Measurements from ENCODE around the gene ATP2C2.

The ATP2C2 gene

DNA sequence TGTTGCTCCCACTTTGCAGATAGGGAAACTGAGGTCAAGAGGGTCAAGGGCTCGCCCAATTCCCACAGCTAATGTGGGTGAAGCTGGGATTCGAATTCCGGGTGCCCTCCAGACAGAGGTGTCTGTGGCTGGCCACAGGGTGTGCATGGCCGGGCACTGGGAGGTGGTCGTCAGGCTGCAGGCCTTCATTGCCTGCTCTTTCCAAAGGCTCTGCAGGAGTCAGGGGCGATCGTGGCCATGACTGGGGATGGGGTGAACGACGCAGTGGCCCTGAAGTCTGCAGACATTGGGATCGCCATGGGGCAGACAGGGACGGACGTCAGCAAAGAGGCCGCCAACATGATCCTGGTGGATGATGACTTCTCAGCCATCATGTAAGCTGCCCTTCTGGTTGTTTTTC lies 86.3 kb downstream of the ATP2C2 start:
- no peak overlapping the region for H3K4me3 ChIP-seq (ENCODE audit: low read depth, low read length)
- H3K9me3 ChIP-seq (ENCODE audit: control insufficient read depth, insufficient read depth, low read length): no peaks in the 10 kb centered on the region
- H3K36me3 ChIP-seq (ENCODE audit: control insufficient read depth, insufficient read depth, low read length): no peaks in the 10 kb centered on the region
- no peak overlapping the region for H3K27ac ChIP-seq (ENCODE audit: low read depth, low read length)
- no peaks in the 10 kb centered on the region for H3K27me3 ChIP-seq (ENCODE audit: control insufficient read depth, insufficient read depth, low read length)
- no peak overlapping the region for H3K9ac ChIP-seq (ENCODE audit: low read depth, low read length)
- H3K4me1 ChIP-seq (ENCODE audit: control insufficient read depth, insufficient read depth, low read length): no peaks in the 10 kb centered on the region

DNA sequence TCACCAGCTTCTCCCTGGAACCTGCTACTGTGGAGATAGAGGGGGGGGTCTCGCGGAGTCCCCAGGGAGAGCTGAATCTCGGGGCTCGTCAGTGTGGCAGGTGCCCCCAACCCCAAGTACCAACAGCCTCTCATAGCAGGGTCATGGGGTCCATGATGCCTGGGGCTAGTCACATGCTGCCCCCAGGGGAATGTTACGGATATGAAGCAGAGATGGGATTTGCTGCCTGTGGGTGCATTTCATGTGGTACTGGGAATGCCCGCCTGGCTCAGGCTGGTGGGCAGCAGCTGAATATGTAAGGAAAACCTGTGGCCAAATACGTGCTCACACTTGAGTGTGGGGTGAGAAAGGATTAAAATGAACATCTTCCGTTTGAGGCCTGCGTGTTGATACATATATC lies 86.7 kb downstream of the ATP2C2 start:
- Histone ChIP-seq H3K4me1 (ENCODE audit: control insufficient read depth, insufficient read depth, low read length) (no peaks in the 10 kb centered on the region), H3K9me3 (ENCODE audit: control insufficient read depth, insufficient read depth, low read length) (no peaks in the 10 kb centered on the region), H3K4me3 (ENCODE audit: low read depth, low read length) (no peak overlapping the region), H3K9ac (ENCODE audit: low read depth, low read length) (no peak overlapping the region), H3K27ac (ENCODE audit: low read depth, low read length) (no peak overlapping the region), H3K36me3 (ENCODE audit: control insufficient read depth, insufficient read depth, low read length) (no peaks in the 10 kb centered on the region), H3K27me3 (ENCODE audit: control insufficient read depth, insufficient read depth, low read length) (no peaks in the 10 kb centered on the region)

DNA sequence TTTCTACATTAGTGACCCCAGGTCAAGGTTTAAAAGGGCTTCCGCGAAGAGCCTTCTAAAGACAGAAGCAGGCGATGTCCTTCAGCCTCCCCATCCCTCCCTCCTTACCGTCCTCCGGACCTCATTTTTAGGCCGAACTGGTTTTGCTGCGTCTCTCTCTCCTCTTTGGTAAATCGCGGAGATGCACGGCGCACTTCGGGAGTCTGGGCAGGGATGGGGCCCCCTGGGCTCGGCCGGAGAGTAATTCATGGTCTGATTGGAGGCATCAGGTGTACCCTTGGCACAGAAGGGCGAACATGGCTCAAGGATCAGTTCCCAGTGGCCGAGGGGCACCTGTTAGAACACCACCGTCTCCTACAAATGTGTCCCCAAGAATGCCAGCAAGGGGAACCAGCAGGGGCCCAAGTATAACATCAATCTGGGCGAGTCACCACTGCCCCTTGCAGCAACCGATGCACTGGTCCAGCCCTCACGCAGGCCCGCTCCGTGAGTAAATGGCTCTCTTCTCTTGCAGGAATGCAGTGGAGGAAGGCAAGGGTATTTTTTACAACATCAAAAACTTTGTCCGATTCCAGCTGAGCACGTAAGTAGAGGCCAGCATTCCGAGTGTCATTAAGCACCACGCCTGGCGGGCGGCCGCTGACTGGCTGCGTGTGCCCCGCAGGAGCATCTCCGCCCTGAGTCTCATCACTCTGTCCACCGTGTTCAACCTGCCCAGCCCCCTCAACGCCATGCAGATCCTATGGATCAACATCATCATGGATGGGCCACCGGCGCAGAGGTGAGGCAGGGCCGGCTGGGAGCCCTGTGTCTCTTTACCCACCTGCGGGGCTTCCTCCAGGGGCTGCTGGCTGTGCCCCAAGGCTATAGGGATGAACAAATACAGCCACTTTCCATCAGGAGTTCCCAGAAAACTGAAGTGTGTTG lies 90.5 kb downstream of the ATP2C2 start:
- H3K27ac ChIP-seq (ENCODE audit: low read depth, low read length): no peak overlapping the region
- no peaks in the 10 kb centered on the region for H3K9me3 ChIP-seq (ENCODE audit: control insufficient read depth, insufficient read depth, low read length)
- H3K9ac ChIP-seq (ENCODE audit: low read depth, low read length): no peak overlapping the region

DNA sequence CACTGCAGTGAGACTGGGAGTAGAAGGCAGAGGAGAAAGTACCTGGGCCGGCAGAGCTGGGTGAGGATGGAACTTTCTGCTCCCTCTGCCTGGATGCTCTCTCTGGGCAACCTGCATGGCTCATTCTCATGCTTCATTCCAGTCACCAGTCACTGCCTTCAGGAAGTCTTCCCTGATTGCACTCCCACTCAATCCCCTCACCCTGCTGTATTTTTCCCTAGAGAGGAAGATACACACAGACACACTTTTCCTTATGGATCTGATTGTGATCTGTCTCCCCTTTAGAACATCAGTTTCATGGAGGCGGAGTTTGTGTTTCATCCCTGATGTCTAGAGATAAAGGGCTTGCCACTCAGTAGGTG lies 91.2 kb downstream of the ATP2C2 start:
- no peak overlapping the region for H3K4me3 ChIP-seq (ENCODE audit: low read depth, low read length)
- no peak overlapping the region for H3K9ac ChIP-seq (ENCODE audit: low read depth, low read length)
- H3K36me3 ChIP-seq (ENCODE audit: control insufficient read depth, insufficient read depth, low read length): no peaks in the 10 kb centered on the region
- H3K9me3 ChIP-seq (ENCODE audit: control insufficient read depth, insufficient read depth, low read length): no peaks in the 10 kb centered on the region
- H3K27me3 ChIP-seq (ENCODE audit: control insufficient read depth, insufficient read depth, low read length): no peaks in the 10 kb centered on the region
- no peak overlapping the region for H3K27ac ChIP-seq (ENCODE audit: low read depth, low read length)
- no peaks in the 10 kb centered on the region for H3K4me1 ChIP-seq (ENCODE audit: control insufficient read depth, insufficient read depth, low read length)

More for the DNA sequence above, 90.5 kb downstream of the ATP2C2 start:
- H3K4me1 ChIP-seq (ENCODE audit: control insufficient read depth, insufficient read depth, low read length): no peaks in the 10 kb centered on the region
- no peaks in the 10 kb centered on the region for H3K27me3 ChIP-seq (ENCODE audit: control insufficient read depth, insufficient read depth, low read length)
- no peak overlapping the region for H3K4me3 ChIP-seq (ENCODE audit: low read depth, low read length)
- no peaks in the 10 kb centered on the region for H3K36me3 ChIP-seq (ENCODE audit: control insufficient read depth, insufficient read depth, low read length)

DNA sequence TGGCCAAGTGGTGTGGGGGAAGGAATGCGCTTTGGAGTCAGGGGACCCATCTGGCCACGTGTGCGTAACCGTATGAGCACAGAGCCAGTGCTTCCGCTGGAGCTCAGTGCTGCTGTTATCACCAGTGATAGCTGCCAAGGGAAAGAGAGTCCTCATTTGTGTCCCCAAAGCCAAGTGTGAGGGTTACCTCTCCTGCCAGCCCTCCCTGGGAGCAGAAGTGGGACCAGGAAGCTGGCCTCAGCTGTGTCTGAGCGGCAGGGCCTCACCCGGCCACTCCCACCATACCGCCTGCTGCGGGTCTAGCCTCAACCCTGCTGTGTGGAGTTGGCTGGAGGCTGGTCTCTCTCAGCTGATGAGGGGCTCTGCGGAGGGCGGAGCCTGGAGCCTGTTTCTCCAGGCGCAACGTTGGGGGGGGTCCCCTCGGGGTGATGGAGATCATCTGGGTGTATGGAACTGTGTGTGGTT lies 91.6 kb downstream of the ATP2C2 start:
- Histone ChIP-seq H3K36me3 (ENCODE audit: control insufficient read depth, insufficient read depth, low read length) (no peaks in the 10 kb centered on the region), H3K27me3 (ENCODE audit: control insufficient read depth, insufficient read depth, low read length) (no peaks in the 10 kb centered on the region), H3K27ac (ENCODE audit: low read depth, low read length) (no peak overlapping the region), H3K4me1 (ENCODE audit: control insufficient read depth, insufficient read depth, low read length) (no peaks in the 10 kb centered on the region), H3K9me3 (ENCODE audit: control insufficient read depth, insufficient read depth, low read length) (no peaks in the 10 kb centered on the region), H3K4me3 (ENCODE audit: low read depth, low read length) (no peak overlapping the region), H3K9ac (ENCODE audit: low read depth, low read length) (no peak overlapping the region)

DNA sequence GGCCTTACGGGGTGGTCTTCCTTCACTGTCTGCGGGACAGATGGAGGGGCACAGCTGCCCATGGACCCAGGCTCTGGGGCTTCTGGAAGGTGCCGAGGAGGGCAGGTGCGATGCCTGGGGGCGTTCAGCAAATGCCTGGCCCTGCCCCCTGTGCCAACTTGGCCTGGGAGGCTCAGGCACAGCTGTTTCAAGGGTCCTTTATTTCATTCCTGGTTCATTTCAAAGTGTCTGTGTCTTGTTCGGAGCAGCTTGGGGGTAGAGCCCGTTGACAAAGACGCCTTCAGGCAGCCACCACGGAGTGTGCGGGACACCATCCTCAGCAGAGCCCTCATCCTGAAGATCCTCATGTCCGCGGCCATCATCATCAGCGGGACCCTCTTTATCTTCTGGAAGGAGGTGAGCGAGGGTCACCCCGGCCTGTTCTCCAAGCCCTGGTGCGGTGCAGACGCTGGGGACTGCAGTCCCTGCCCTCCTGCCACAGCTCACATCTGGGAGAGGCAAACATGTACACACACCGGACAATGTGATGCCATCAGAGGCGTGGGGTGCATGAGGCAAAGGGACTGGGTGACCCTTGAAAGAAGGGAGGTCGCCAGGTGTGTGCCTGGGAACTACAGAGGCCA lies 92.2 kb downstream of the ATP2C2 start:
- no peaks in the 10 kb centered on the region for H3K27me3 ChIP-seq (ENCODE audit: control insufficient read depth, insufficient read depth, low read length)
- no peaks in the 10 kb centered on the region for H3K9me3 ChIP-seq (ENCODE audit: control insufficient read depth, insufficient read depth, low read length)
- H3K36me3 ChIP-seq (ENCODE audit: control insufficient read depth, insufficient read depth, low read length): no peaks in the 10 kb centered on the region
- H3K4me3 ChIP-seq (ENCODE audit: low read depth, low read length): no peak overlapping the region
- no peak overlapping the region for H3K9ac ChIP-seq (ENCODE audit: low read depth, low read length)
- H3K4me1 ChIP-seq (ENCODE audit: control insufficient read depth, insufficient read depth, low read length): no peaks in the 10 kb centered on the region
- H3K27ac ChIP-seq (ENCODE audit: low read depth, low read length): no peak overlapping the region

DNA sequence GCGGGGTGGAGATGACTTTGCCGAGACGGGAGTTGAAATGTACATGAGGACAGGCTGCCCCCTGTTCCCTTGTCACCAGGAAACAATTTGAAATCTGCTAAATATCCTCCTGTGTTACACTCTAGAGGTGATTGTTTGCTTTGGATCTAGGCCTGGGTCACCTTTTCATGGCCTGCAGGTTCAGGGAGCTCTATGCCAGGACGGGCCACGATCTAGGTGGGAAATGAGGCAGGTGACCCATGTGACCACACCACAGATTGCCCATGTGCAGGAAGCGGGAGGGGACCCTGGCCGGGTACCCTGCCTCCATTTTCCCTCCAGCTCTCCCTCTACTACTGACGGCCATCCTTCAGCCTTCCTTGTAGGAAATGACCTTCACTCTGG lies 92.7 kb downstream of the ATP2C2 start:
- H3K36me3 ChIP-seq (ENCODE audit: control insufficient read depth, insufficient read depth, low read length): no peaks in the 10 kb centered on the region
- H3K4me3 ChIP-seq (ENCODE audit: low read depth, low read length): no peak overlapping the region
- no peak overlapping the region for H3K27ac ChIP-seq (ENCODE audit: low read depth, low read length)
- no peaks in the 10 kb centered on the region for H3K27me3 ChIP-seq (ENCODE audit: control insufficient read depth, insufficient read depth, low read length)
- H3K4me1 ChIP-seq (ENCODE audit: control insufficient read depth, insufficient read depth, low read length): no peaks in the 10 kb centered on the region
- H3K9ac ChIP-seq (ENCODE audit: low read depth, low read length): no peak overlapping the region
- no peaks in the 10 kb centered on the region for H3K9me3 ChIP-seq (ENCODE audit: control insufficient read depth, insufficient read depth, low read length)

DNA sequence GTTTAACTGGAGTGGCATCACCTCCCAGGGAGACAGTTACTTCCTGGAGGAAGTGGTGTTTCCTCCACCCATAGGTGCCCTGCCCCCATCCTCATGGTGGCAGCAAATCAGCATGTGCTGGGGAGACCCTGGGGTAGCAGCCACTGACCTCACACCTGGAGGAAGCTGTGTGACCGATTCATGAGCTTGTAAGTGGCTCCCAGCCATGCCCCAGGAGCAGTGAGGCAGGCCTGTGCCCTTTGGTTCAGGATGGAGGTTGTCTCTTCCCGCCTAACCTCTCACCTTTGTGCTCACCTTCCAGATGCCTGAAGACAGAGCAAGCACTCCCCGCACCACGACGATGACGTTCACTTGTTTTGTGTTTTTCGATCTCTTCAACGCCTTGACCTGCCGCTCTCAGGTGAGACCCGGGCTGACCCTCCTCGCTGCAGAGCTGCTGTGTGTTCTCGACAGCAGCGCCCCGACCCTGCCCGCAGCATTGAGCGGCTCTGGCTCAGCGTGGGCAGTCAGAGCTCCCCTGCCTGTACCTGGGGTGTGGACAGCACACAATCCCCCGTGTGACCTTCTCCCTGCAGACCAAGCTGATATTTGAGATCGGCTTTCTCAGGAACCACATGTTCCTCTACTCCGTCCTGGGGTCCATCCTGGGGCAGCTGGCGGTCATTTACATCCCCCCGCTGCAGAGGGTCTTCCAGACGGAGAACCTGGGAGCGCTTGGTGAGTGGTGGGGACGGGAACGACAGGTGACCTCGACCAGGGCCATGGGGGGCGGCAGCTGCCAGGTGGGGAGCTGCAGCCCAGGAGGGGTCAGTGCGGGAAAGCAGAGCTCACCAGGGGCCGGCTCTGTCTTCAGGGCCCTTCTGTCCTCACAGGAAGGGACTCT lies 93.3 kb downstream of the ATP2C2 start:
- Histone ChIP-seq H3K9ac (ENCODE audit: low read depth, low read length) (no peak overlapping the region), H3K4me3 (ENCODE audit: low read depth, low read length) (no peak overlapping the region), H3K27ac (ENCODE audit: low read depth, low read length) (no peak overlapping the region), H3K27me3 (ENCODE audit: control insufficient read depth, insufficient read depth, low read length) (no peaks in the 10 kb centered on the region), H3K36me3 (ENCODE audit: control insufficient read depth, insufficient read depth, low read length) (no peaks in the 10 kb centered on the region), H3K9me3 (ENCODE audit: control insufficient read depth, insufficient read depth, low read length) (no peaks in the 10 kb centered on the region), H3K4me1 (ENCODE audit: control insufficient read depth, insufficient read depth, low read length) (no peaks in the 10 kb centered on the region)

DNA sequence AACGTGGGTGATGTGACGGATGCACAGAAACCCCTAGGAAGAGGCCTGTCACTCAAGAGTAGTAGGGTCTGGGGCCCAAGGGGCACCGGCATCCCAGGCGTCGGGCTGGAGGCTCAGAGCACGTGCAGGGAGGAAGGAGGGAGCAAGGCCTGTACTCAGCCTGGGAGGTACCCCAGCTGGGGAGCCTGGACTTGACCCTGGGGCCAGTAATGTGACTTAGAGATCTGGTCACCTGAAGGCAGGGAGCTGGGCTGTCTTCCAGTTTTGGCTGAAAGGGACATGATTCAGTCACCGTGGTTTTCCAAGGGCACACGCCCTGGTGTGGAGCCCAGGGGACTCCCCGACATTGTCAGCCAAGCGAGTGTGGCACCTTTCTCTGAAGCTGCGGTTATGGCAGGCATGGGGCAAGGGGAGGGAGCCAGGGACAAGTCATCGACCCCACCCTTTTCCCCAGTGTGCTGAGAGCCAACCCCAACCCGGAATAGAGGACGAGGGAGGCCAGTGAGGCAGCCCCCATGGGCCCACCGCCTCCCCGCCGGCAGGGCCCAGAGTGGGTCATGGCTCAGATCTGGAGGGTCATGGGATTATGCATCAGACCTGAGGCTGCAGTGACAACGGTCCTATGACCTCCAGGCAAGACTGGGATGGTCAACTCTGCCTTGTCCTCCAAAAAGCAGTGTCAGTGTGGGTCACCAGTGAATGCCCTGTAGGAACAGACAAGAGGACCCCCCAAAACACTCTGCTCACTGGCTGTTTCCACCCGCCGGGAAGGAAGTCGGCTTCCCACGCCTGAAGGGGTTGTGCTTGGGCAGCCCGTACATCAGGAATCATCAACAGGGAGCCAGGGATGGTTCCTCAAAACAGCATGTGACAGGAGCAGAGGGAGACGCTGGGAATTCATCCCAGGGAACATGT lies 94.2 kb downstream of the ATP2C2 start:
- Histone ChIP-seq H3K9me3 (ENCODE audit: control insufficient read depth, insufficient read depth, low read length) (0 out of 2 replicates have a peak, but pooled peaks cover under 1% of the 10 kb centered on the region), H3K27ac (ENCODE audit: low read depth, low read length) (no peak overlapping the region), H3K27me3 (ENCODE audit: control insufficient read depth, insufficient read depth, low read length) (no peaks in the 10 kb centered on the region), H3K4me3 (ENCODE audit: low read depth, low read length) (no peak overlapping the region), H3K4me1 (ENCODE audit: control insufficient read depth, insufficient read depth, low read length) (no peaks in the 10 kb centered on the region), H3K36me3 (ENCODE audit: control insufficient read depth, insufficient read depth, low read length) (peaks cover 2% of the 10 kb centered on the region; the same call in 1 of the 2 replicates), H3K9ac (ENCODE audit: low read depth, low read length) (no peak overlapping the region)

DNA sequence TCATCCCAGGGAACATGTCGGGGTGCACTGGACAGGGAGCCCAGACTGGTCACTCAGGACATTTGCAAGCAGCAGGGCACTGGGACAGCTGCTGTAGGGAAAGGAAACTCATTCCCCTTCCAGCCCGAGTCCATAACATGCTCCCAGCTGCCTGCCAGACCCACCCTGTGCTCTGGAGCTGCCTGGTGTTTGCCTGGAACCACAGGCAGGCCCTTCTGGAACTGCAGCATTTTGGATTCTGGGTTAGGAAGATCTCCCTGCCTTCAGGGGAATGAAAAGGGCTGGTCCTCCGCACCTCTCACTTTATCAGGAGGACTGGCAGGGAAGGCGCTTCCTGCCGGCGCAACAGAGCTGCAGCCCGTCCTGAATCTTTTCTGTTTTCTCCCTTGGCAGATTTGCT lies 94.9 kb downstream of the ATP2C2 start:
- H3K27ac ChIP-seq (ENCODE audit: low read depth, low read length): no peak overlapping the region
- no peaks in the 10 kb centered on the region for H3K27me3 ChIP-seq (ENCODE audit: control insufficient read depth, insufficient read depth, low read length)
- H3K36me3 ChIP-seq (ENCODE audit: control insufficient read depth, insufficient read depth, low read length): peaks cover 2% of the 10 kb centered on the region; the same call in 1 of the 2 replicates
- peaks cover 5% of the 10 kb centered on the region; the same call in 1 of the 2 replicates for H3K9me3 ChIP-seq (ENCODE audit: control insufficient read depth, insufficient read depth, low read length)
- no peaks in the 10 kb centered on the region for H3K4me1 ChIP-seq (ENCODE audit: control insufficient read depth, insufficient read depth, low read length)
- no peak overlapping the region for H3K9ac ChIP-seq (ENCODE audit: low read depth, low read length)
- no peak overlapping the region for H3K4me3 ChIP-seq (ENCODE audit: low read depth, low read length)
